ENCODE results near the gene USP5.

DNA sequence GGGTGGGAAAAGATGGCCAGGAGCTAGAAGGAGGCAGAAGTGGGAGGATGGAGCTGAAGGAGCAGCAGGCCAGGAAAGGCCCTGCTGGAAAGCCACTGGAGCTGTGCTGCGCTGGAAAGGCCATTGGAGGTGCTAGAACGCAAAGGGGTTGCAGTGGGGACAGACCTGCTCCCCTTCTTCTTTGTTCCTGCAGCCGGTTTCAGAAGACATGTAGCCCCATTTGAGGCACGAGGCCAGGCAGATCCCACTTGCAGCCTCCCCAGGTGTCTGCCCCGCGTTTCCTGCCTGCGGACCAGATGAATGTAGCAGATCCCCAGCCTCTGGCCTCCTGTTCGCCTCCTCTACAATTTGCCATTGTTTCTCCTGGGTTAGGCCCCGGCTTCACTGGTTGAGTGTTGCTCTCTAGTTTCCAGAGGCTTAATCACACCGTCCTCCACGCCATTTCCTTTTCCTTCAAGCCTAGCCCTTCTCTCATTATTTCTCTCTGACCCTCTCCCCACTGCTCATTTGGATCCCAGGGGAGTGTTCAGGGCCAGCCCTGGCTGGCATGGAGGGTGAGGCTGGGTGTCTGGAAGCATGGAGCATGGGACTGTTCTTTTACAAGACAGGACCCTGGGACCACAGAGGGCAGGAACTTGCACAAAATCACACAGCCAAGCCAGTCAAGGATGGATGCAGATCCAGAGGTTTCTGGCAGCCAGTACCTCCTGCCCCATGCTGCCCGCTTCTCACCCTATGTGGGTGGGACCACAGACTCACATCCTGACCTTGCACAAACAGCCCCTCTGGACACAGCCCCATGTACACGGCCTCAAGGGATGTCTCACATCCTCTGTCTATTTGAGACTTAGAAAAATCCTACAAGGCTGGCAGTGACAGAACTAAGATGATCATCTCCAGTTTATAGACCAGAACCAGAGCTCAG lies 32.6 kb upstream of the USP5 start:
- TF ChIP-seq, protein P1, sequence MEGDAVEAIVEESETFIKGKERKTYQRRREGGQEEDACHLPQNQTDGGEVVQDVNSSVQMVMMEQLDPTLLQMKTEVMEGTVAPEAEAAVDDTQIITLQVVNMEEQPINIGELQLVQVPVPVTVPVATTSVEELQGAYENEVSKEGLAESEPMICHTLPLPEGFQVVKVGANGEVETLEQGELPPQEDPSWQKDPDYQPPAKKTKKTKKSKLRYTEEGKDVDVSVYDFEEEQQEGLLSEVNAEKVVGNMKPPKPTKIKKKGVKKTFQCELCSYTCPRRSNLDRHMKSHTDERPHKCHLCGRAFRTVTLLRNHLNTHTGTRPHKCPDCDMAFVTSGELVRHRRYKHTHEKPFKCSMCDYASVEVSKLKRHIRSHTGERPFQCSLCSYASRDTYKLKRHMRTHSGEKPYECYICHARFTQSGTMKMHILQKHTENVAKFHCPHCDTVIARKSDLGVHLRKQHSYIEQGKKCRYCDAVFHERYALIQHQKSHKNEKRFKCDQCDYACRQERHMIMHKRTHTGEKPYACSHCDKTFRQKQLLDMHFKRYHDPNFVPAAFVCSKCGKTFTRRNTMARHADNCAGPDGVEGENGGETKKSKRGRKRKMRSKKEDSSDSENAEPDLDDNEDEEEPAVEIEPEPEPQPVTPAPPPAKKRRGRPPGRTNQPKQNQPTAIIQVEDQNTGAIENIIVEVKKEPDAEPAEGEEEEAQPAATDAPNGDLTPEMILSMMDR (IDR thresholded peaks at IDR 0.05), result no peak
- TF ChIP-seq POLR2AphosphoS5 (IDR thresholded peaks at IDR 0.05) (no peak), POLR2A (IDR thresholded peaks at IDR 0.05) (no peak)

Data from breast epithelium (tissue), 3 donors.